Loucy (cell line): ENCODE data around the gene NCAPD2.

Source experiments
- H2AFZ ChIP-seq: fragments of 200-600 bp; sonication (generic); 2 replicates; pipeline ENCODE4 v1.6.0; 2016; ENCODE audit warnings: antibody characterized with exemption, mild to moderate bottlenecking, low read length, moderate library complexity
- H3F3A ChIP-seq: fragments of 200-600 bp; 2 replicates; pipeline ENCODE4 v1.6.0; 2016; ENCODE audit warnings: antibody characterized with exemption, low read depth, mild to moderate bottlenecking
- H3K27me3 ChIP-seq: fragments of 200-600 bp; sonication (generic); 2 replicates; pipeline ENCODE4 v1.6.1; 2014; ENCODE audit warnings: low read length, mild to moderate bottlenecking; ENCODE audit not compliant: insufficient read depth, poor library complexity, severe bottlenecking
- H3K36me3 ChIP-seq: fragments of 200-600 bp; sonication (generic); 2 replicates; pipeline ENCODE4 v1.6.1; 2016; ENCODE audit warnings: low read length; ENCODE audit not compliant: insufficient read depth
- H3K4me1 ChIP-seq: fragments of 200-600 bp; sonication (generic); 2 replicates; pipeline ENCODE4 v1.5.1; 2014; ENCODE audit warnings: low read length, mild to moderate bottlenecking; ENCODE audit not compliant: insufficient read depth, poor library complexity, severe bottlenecking
- H3K4me2 ChIP-seq: fragments of 200-600 bp; sonication (generic); 2 replicates; pipeline ENCODE4 v1.6.0; 2014; ENCODE audit warnings: antibody characterized with exemption, low read length, low read depth, mild to moderate bottlenecking; ENCODE audit not compliant: poor library complexity, severe bottlenecking
- H3K4me3 ChIP-seq: fragments of 200-600 bp; sonication (generic); 2 replicates; pipeline ENCODE4 v1.5.1; 2014; ENCODE audit warnings: low read length, mild to moderate bottlenecking, mixed read lengths; ENCODE audit not compliant: poor library complexity, severe bottlenecking
- H3K79me2 ChIP-seq: fragments of 200-600 bp; sonication (generic); 2 replicates; pipeline ENCODE4 v1.6.1; 2014; ENCODE audit warnings: low read length; ENCODE audit not compliant: insufficient read depth
- H3K9ac ChIP-seq: fragments of 200-600 bp; sonication (generic); 2 replicates; pipeline ENCODE4 v1.6.0; 2014; ENCODE audit warnings: mild to moderate bottlenecking, low read depth, low read length, moderate library complexity; ENCODE audit not compliant: poor library complexity, severe bottlenecking
- H3K9me2 ChIP-seq: fragments of 200-600 bp; sonication (generic); replicated peaks from 2 replicates; pipeline ENCODE4 v1.6.1; 2016; ENCODE audit warnings: low read depth, low read length, mixed read lengths
- H3K9me3 ChIP-seq: fragments of 200-600 bp; sonication (generic); 2 replicates; pipeline ENCODE4 v1.6.1; 2014; ENCODE audit warnings: mild to moderate bottlenecking, antibody characterized with exemption, low read length, low read depth; ENCODE audit not compliant: insufficient read depth
- H4K20me1 ChIP-seq: fragments of 200-600 bp; sonication (generic); 2 replicates; pipeline ENCODE4 v1.6.0; 2014; ENCODE audit warnings: antibody characterized with exemption, low read length, mild to moderate bottlenecking; ENCODE audit not compliant: insufficient read depth, poor library complexity, severe bottlenecking
- CTCF ChIP-seq: fragments of 200-600 bp; sonication (generic); conservative IDR thresholded peaks from 2 replicates; pipeline ENCODE4 v1.5.1; 2014; ENCODE audit warnings: mild to moderate bottlenecking, antibody characterized with exemption, low read length
- EZH2phosphoT487 ChIP-seq: fragments of 200-600 bp; IDR thresholded peaks from 2 replicates; pipeline ENCODE4 v1.6.1; 2018; ENCODE audit warnings: antibody characterized with exemption, mild to moderate bottlenecking, moderate library complexity, borderline replicate concordance

The NCAPD2 gene

GRCh38 chr12:6575648-6576047 lies 81.7 kb downstream of the NCAPD2 start:
- H3K79me2 ChIP-seq, result no peaks in the 10 kb centered on the region
- H3F3A ChIP-seq, result peaks cover 5% of the 10 kb centered on the region; the same call in 1 of the 2 replicates
- H3K36me3 ChIP-seq, result peaks cover 94% of the 10 kb centered on the region; the same call in 1 of the 2 replicates

More at GRCh38 chr12:6575648-6576047, 81.7 kb downstream of the NCAPD2 start:
- no peaks in the 10 kb centered on the region for H3K27me3 ChIP-seq
- H3K9me2 ChIP-seq, result no peaks in the 10 kb centered on the region
- TF ChIP-seq EZH2phosphoT487, result no peak
- TF ChIP-seq CTCF, result no peak
- no peak overlapping the region for H3K9ac ChIP-seq
- H3K4me2 ChIP-seq, result no peak overlapping the region
- H2AFZ ChIP-seq, result no peak overlapping the region
- H3K4me3 ChIP-seq, result no peak overlapping the region
- H3K4me1 ChIP-seq, result no peaks in the 10 kb centered on the region
- H3K9me3 ChIP-seq, result no peaks in the 10 kb centered on the region
- peaks cover 9% of the 10 kb centered on the region for H4K20me1 ChIP-seq
